ENCODE results near the gene TDRD7. TPM values are rescaled to one million over a fixed set of nuclear protein-coding genes. Genes with fewer than 3 reads are reported as not detected.
"Not testable (repeated sequence)": the region's sequence is repeated elsewhere in the genome, so short reads cannot be mapped to it uniquely, and the experiment has no call there.

The TDRD7 gene
- total RNA-seq, 2 experiments from 2014 or later = 3.3 to 3.4 TPM

GRCh38 chr9:97462159-97462558, 50.3 kb downstream of the TDRD7 start:
- POLR2A ChIA-PET = no interaction called here
- CTCF ChIA-PET = no interaction called here

- ChIA-PET POLR2A (no interaction called here), CTCF (interaction anchor here (1.8 kb wide), 1 partner anchor 136 kb away, joined by 6 read pairs; no protein-coding TSS in a partner anchor)
Observed at GRCh38 chr9:97462914-97463313, 51.0 kb downstream of the TDRD7 start.

- ChIA-PET POLR2A (interaction anchor here (0.6 kb wide), 1 partner anchor 130 kb away, joined by 4 read pairs; no protein-coding TSS in a partner anchor), CTCF (interaction anchor here (0.6 to 3.8 kb wide), 9 partner anchors 11 to 161 kb away, joined by 3 to 35 read pairs (median 8); no protein-coding TSS in a partner anchor)
Observed at GRCh38 chr9:97468658-97469448, 57.0 kb downstream of the TDRD7 start.

- ChIA-PET CTCF (interaction anchor here (1.3 to 3.8 kb wide), 5 partner anchors 129 to 145 kb away, joined by 3 to 35 read pairs (median 11); no protein-coding TSS in a partner anchor), POLR2A (no interaction called here)
Observed at GRCh38 chr9:97470076-97470475, 58.2 kb downstream of the TDRD7 start.

GRCh38 chr9:97473717-97474116, 61.8 kb downstream of the TDRD7 start:
- ChIA-PET CTCF (interaction anchor here (1.2 to 1.3 kb wide), 2 partner anchors 11 to 125 kb away, joined by 3 to 4 read pairs; no protein-coding TSS in a partner anchor), POLR2A (interaction anchor here (0.6 kb wide), 1 partner anchor 188 kb away, joined by 4 read pairs; no protein-coding TSS in a partner anchor)

- CTCF ChIA-PET = interaction anchor here (1.2 to 1.3 kb wide), 2 partner anchors 10 to 124 kb away, joined by 3 to 4 read pairs; no protein-coding TSS in a partner anchor
- POLR2A ChIA-PET = no interaction called here
Observed at GRCh38 chr9:97474372-97474925, 62.6 kb downstream of the TDRD7 start.

GRCh38 chr9:97475059-97475458, 63.2 kb downstream of the TDRD7 start:
- ChIA-PET POLR2A (no interaction called here), CTCF (no interaction called here)

GRCh38 chr9:97478301-97478981, 66.5 kb downstream of the TDRD7 start:
- ChIA-PET POLR2A (no interaction called here), CTCF (no interaction called here)

GRCh38 chr9:97479496-97480159, 67.7 kb downstream of the TDRD7 start:
- ChIA-PET POLR2A (no interaction called here), CTCF (interaction anchor here (1.2 kb wide), 1 partner anchor 10 kb away, joined by 3 read pairs; no protein-coding TSS in a partner anchor)

- ChIA-PET CTCF (interaction anchor here (1.2 kb wide), 1 partner anchor 11 kb away, joined by 3 read pairs; no protein-coding TSS in a partner anchor), POLR2A (no interaction called here)
Observed at GRCh38 chr9:97480174-97480573, 68.3 kb downstream of the TDRD7 start.

- CTCF ChIA-PET = no interaction called here
- POLR2A ChIA-PET = no interaction called here
Observed at GRCh38 chr9:97480749-97481148, 68.9 kb downstream of the TDRD7 start.

- ChIA-PET POLR2A (no interaction called here), CTCF (interaction anchor here (0.8 to 1.0 kb wide), 2 partner anchors 10 to 12 kb away, joined by 3 read pairs; no protein-coding TSS in a partner anchor)
Observed at GRCh38 chr9:97484134-97484533, 72.2 kb downstream of the TDRD7 start.

GRCh38 chr9:97487107-97487506, 75.2 kb downstream of the TDRD7 start:
- ChIA-PET CTCF (interaction anchor here (1.4 kb wide), 1 partner anchor 75 kb away, joined by 4 read pairs; the partner anchor contains the start of gene TDRD7), POLR2A (no interaction called here)

GRCh38 chr9:97487861-97488260, 76.0 kb downstream of the TDRD7 start:
- POLR2A ChIA-PET = no interaction called here
- CTCF ChIA-PET = interaction anchor here (0.7 to 1.3 kb wide), 2 partner anchors 13 to 80 kb away, joined by 3 read pairs; no protein-coding TSS in a partner anchor

GRCh38 chr9:97491216-97491999, 79.5 kb downstream of the TDRD7 start:
- POLR2A ChIA-PET = no interaction called here
- CTCF ChIA-PET = interaction anchor here (0.6 kb wide), 1 partner anchor 61 kb away, joined by 3 read pairs; no protein-coding TSS in a partner anchor

- CTCF ChIA-PET, POLR2A ChIA-PET: not testable (repeated sequence)
Observed at GRCh38 chr9:97497558-97498375, 85.9 kb downstream of the TDRD7 start.

- POLR2A ChIA-PET, CTCF ChIA-PET: not testable (repeated sequence)
Observed at GRCh38 chr9:97498846-97499245, 87.0 kb downstream of the TDRD7 start.

- ChIA-PET CTCF (interaction anchor here (0.9 to 2.0 kb wide), 2 partner anchors 12 to 98 kb away, joined by 3 to 7 read pairs; no protein-coding TSS in a partner anchor), POLR2A (interaction anchor here (0.5 kb wide), 1 partner anchor 482 kb away, joined by 3 read pairs; no protein-coding TSS in a partner anchor)
Observed at GRCh38 chr9:97500263-97500662, 88.4 kb downstream of the TDRD7 start.

Measured in activated CD8-positive, alpha-beta memory T cell treated with anti-CD3 and anti-CD28 coated beads for 36 hours (primary cell).